ENCODE data around the gene TRRAP.

GRCh38 chr7:98917331-98917730 is 39.0 kb downstream of the TRRAP start:
- TF ChIP-seq EP300 (IDR thresholded peaks at IDR 0.05) (no peak), POLR2A (IDR thresholded peaks at IDR 0.05) (no peak), POLR2AphosphoS5 (IDR thresholded peaks at IDR 0.05) (no peak)
